HepG2 (cell line): ENCODE measurements around the gene RAD54L. TPM values are rescaled to one million over a fixed set of nuclear protein-coding genes. Genes with fewer than 3 reads are reported as not detected.

ENCODE experiments used
- AKNA ChIP-seq: sonication (generic); formaldehyde crosslinking; IDR thresholded peaks from 2 replicates; pipeline ENCODE4 v1.4.0; 2020; ENCODE audit warnings: missing genetic modification reagents, borderline replicate concordance
- HES4 ChIP-seq: sonication (generic); formaldehyde crosslinking; IDR thresholded peaks from 2 replicates; pipeline ENCODE4 v1.9.0; 2021; ENCODE audit warnings: mild to moderate bottlenecking, missing genetic modification reagents, borderline replicate concordance
- ISL2 ChIP-seq: sonication (generic); formaldehyde crosslinking; IDR thresholded peaks from 2 replicates; pipeline ENCODE4 v1.5.0; 2020; ENCODE audit warnings: missing genetic modification reagents
- MLXIP ChIP-seq: sonication (generic); formaldehyde crosslinking; IDR thresholded peaks from 2 replicates; pipeline ENCODE4 v1.9.0; 2021; ENCODE audit warnings: missing genetic modification reagents, borderline replicate concordance
- PHF8 ChIP-seq: sonication (generic); formaldehyde crosslinking; IDR thresholded peaks from 2 replicates; pipeline ENCODE4 v1.5.0; 2020; ENCODE audit warnings: missing genetic modification reagents
- SMAD9 ChIP-seq: sonication (generic); formaldehyde crosslinking; IDR thresholded peaks from 2 replicates; pipeline ENCODE4 v1.5.1; 2020; ENCODE audit warnings: mild to moderate bottlenecking, missing genetic modification reagents
- TAF1 ChIP-seq: sonication (generic); formaldehyde crosslinking; IDR thresholded peaks from 2 replicates; pipeline ENCODE4 v1.4.0; 2020; ENCODE audit warnings: missing genetic modification reagents
- ZBTB40 ChIP-seq, 2 experiments: fragments of 450-650 bp in 1 of 2; sonication (generic) in 1 of 2; formaldehyde crosslinking in 1 of 2; IDR thresholded peaks; 2 replicates each; pipeline versions ENCODE4 v1.6.1 to v1.8.0; 2016 to 2022; ENCODE audit warnings: antibody characterized with exemption in 1 of 2, mild to moderate bottlenecking in 1 of 2, missing genetic modification reagents in 1 of 2
- ZNF430 ChIP-seq: sonication (generic); formaldehyde crosslinking; IDR thresholded peaks from 2 replicates; pipeline ENCODE4 v1.9.0; 2021; ENCODE audit warnings: mild to moderate bottlenecking, missing genetic modification reagents
- ZNF558 ChIP-seq: sonication (generic); formaldehyde crosslinking; IDR thresholded peaks from 2 replicates; pipeline ENCODE4 v1.9.0; 2022; ENCODE audit warnings: mild to moderate bottlenecking, missing genetic modification reagents, borderline replicate concordance
- polyA plus RNA-seq, 8 experiments: library from polyadenylated mRNA; depleted of rRNA in 3 of 8; stranded (reverse) in 7 of 8; unstranded in 1 of 8; fragments of >200 nt; fragmentation: Illumina TruSeq in 4 of 8; extraction: Trizol in 4 of 8; gene quantifications; 2 replicates each; pipeline versions ENCODE4 v1.2.1 to v1.2.3, GENCODE V29; 2011 to 2016; ENCODE audit warnings: low read depth in 4 of 8, missing spikeins in 1 of 8, mixed read lengths in 1 of 8; ENCODE audit not compliant: insufficient read depth in 1 of 8
- total RNA-seq, 5 experiments: library from RNA; depleted of rRNA; stranded (reverse); fragments of >200 nt; fragmentation: Illumina TruSeq; extraction: Trizol; gene quantifications; 2 replicates each; pipeline ENCODE4 v1.2.3, GENCODE V29; 2016; ENCODE audit warnings: low read depth in 1 of 5

Gene RAD54L
- total and polyA plus RNA-seq, 2 of the 13 experiments (the other 11 are each of a cell fraction or from before 2014, with no cell fraction given), result 10.2 to 30.0 TPM

GRCh38 chr1:46246548-46247435 lies 771 bp upstream of the RAD54L start (continued):
- TF ChIP-seq ZBTB40 (IDR thresholded peaks at IDR 0.05) (no peak), ZBTB40 (CRISPR knock-in tag; IDR thresholded peaks at IDR 0.05) (0 out of 2 replicates have a peak, but pooled peaks have one; percentile 42), TAF1 (peak; percentile 39; the same call in 1 of the 2 replicates), ZNF558 (CRISPR knock-in tag) (0 out of 2 replicates have a peak, but pooled peaks have one; percentile 51), SMAD9 (CRISPR knock-in tag) (0 out of 2 replicates have a peak, but pooled peaks have one; percentile 26), PHF8 (CRISPR knock-in tag) (peak; percentile 72), ZNF430 (CRISPR knock-in tag) (no peak), MLXIP (CRISPR knock-in tag) (no peak), AKNA (CRISPR knock-in tag) (peak; percentile 60; the same call in 1 of the 2 replicates), ISL2 (CRISPR knock-in tag) (peak; percentile 10; the same call in 1 of the 2 replicates), HES4 (CRISPR knock-in tag) (no peak)
